GM18909 (cell line): ENCODE measurements around the gene SP8.

Experiments used
- ATAC-seq: cut with Tn5 transposase; IDR thresholded peaks from one replicate; pipeline ENCODE4 v1.9.1; 2021; ENCODE audit warnings: mild to moderate bottlenecking; ENCODE audit not compliant: unreplicated experiment, poor library complexity

Gene SP8

DNA sequence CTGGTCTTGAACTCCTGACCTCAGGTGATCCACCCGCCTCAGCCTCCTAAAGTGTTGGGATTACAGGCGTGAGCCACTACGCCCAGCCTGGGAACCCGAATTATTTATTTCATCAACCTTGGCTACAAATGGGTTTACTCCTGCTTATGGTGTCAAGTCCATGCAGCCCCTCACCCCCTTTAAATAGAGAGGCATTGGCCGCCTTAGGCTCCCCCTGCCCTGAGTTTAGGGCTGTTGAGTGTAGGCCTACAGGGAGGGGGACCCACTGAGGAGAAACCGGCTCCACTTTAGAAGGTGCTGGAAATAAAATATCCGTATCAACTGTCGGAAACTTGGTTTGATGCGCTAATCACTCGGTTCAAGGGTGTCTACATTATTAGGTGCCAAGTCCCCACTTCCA is 8.7 kb upstream of the SP8 start:
- no peak for ATAC-seq

DNA sequence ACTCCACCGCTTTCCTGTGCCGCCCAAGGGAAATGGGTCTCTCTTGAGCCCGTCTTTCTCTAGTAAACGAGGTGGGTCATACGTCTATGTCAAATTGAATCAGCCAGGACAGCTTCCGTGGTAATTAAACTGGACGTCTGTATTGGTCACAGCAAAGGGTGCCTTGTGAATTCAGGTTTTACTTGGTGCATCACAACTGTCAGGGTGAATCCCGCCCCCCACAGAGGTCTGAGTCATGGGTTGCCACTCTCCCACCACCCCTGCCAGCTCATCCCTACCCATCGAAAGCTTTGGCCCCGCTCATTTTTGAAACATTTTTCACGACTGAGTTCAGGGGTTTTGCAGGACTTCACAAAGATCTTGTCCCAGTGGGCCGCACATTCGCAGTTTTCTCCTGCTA is 8.0 kb upstream of the SP8 start:
- no peak for ATAC-seq

DNA sequence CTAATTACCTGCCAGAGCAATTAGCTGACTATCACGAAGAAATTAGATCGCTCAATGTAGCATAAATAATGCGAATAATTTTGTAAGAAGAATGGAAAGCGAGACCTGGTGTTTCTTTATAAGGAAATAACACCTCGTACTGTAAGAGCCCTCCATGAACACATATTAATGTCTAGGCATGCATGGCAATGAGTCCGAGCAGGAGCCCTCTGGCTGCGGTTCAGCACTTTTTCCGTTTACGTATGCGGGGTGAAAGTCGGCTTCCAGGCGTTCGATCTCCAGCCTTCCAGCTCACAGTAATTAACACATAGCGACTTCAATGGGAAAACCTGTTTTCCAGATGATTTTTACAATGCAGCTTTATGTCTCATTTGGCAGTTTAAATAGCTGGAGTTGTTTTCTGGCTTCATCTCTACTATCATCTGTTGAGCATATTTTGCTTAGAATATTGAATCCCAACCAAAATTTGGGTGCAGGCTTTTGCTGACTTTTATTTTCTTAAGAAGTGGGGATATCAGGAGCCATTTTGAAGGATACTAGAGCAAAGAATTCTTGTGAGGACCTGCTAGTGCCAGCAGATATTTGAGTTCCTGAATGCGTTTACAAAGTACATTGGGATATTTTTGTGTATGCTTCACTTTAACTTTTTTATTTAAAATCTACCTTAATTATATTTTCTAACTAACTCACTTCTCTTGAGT is 7.2 kb upstream of the SP8 start:
- no peak for ATAC-seq

DNA sequence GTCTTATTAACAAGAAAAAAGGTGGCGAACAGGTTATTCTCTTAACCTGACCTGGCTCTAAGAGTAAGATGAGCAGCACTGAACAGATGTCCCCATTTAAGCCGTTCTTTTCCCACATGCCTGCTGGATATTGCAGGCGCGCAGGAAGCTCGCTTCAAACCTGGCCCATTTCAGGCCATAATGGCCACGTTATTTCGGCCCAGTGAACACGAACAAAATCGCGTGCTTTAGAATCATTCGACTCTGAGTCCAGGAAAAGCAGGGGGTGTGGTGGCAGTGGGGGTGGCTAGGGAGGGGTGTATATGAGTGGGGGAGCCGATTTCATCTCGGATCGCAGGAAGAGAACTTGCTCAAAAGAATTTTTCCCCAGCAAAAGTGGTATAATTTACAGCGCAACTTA is 6.6 kb upstream of the SP8 start:
- no peak for ATAC-seq

DNA sequence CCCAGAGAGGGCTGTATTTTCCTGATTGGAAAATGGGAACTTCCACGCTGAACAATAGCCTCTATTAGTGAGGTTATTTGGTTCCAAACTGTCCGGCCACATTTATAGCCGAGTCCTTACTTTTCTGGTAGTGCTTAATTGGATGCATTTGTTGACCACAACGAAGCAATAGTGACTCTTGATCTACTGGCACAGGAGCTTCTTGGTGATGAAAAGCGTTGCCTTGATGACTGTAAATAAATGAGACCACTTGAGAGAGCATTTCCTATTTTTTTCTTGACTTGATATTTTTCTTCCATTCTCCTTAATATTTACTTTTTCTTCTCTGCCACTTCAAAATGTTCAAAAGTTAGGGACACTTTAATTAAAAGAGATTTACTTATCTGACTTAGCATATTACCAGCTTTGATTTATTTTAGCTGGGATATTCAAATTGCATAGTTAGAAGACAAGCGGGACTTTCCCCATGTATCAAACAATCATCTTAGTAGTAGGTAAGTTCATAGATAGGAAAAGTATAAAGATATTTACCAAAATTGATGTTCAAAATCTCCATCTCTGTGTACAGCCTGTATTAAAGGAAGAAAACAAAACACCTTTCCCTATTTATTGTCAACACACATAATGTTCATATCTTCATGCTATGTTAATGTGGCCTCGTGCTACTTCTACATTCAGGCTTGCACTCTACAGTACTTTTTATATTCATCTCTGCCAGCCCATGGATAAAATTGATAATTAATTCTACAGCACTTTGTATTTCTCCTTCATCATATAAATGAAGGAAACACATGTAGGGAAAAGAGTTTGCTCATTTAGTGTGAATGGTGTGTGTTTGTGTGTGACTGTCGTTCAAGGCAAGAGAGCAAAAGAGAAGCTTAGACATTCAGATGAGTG is 5.1 kb upstream of the SP8 start:
- no peak for ATAC-seq

DNA sequence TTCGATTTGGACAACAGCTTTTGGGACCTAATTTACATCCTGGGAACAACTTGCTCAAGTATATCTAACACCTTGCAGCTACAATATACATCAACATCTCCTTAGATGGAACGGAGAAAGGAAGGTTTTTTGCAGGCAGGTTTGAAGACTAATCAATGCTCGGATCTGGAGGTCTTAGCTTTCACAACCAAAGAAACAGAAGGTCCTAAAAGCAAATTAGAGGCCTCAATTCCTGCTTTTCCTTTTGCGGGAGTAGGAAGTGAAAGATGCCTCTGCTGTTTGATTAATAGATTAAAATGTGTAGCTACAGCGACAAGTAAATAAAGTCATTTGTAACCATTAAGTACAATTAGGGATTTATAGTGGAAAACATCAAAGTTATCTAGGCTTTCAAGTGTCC is 3.7 kb upstream of the SP8 start:
- ATAC-seq = no peak

DNA sequence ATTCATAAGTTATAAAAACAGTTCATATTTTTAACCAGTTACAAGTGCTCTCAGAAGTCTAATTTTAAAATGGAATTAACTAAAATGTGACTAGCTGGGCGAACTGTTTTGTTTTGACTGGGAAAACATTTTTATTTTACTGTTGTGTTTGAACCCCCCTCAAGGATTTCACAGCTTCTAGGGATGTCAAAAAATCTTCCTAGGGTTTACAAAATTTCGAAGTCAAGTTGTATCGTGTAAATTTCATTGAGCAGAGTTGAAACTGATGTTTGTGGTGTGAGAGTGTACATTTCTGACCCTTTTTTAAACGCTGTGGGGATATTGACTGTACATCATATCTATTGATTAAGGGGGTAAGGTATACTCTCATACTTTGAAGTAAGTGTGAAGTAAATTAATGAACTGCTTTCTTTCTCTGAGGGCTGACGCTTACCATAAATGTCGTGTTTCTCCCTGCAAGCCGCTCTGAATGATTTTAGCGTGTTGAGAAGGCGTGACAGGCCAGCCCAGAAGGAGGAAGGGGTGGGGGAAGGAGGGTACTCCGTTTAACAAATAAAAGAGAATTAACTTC is 1.8 kb upstream of the SP8 start:
- ATAC-seq = no peak

DNA sequence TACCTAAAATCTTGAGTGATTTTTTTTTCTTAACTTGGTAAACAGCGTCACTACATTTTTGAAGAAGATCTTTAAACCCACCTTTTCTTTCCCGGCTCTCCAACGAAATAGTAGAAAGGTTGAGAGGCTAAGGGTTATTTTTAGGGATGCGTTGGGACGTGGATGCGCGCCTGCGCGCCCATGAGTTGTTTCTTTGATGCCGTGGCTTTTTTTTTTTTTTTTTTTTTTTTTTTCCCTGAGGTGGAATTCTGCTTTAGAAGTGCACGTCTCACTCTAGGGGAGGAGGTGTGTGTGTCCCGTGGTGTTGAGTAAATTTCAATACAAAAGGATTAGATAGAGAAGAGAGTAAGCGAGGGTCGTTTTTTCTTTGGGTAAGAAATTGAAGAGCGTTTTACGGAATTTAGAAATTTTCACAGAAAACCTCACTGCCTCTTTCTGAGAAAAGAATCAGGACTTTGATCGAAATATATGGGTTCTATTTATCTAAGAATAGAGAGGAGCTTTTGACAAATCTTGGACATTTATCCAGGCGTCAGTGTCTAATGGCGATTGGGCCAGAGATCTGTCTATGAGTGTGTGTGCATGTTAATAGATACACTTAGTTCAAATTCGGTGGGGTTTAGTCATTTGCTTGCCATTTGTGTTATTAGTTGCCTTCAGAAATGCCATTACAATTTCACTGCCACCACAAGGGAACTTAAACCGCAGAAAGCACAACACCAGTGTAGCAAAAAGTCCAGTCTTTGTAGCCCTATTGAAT is 1.2 kb upstream of the SP8 start:
- no peak for ATAC-seq

DNA sequence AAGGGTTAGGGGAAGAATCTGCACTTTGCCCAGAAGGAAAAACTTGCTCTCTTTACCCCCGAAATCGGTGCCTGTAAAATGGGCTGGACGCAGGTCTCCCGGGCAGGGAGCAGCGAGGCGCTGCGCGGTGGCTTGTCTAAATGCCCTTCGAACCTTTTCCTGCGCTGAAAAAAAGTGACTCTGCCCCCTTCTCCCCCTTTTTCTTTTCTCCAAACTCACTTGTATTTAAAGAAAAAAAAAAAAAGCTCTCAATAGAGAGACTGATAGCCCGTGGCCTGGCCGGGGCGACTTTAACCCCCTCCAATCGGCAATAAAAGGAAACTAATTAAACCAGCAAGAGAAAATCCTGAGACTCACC is 286 bp downstream of the SP8 start:
- ATAC-seq = no peak

DNA sequence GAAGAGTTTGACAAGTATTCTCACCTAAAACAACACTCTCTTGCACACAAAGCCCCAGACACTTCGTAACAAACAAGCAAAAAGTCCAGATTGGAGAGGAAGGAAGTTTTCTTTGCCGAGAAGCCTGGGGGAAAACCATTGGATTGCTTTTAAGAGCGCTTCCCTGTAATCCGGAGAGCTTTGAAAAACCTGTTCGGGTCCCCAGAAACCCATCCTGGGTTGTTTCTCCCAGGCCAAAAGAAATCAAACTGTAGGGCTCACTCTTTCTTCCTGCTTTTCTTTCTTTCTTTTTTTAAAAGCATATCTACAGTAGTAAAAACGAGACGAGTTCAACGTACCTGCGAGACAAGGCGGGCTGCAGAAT is 655 bp downstream of the SP8 start:
- ATAC-seq = no peak

DNA sequence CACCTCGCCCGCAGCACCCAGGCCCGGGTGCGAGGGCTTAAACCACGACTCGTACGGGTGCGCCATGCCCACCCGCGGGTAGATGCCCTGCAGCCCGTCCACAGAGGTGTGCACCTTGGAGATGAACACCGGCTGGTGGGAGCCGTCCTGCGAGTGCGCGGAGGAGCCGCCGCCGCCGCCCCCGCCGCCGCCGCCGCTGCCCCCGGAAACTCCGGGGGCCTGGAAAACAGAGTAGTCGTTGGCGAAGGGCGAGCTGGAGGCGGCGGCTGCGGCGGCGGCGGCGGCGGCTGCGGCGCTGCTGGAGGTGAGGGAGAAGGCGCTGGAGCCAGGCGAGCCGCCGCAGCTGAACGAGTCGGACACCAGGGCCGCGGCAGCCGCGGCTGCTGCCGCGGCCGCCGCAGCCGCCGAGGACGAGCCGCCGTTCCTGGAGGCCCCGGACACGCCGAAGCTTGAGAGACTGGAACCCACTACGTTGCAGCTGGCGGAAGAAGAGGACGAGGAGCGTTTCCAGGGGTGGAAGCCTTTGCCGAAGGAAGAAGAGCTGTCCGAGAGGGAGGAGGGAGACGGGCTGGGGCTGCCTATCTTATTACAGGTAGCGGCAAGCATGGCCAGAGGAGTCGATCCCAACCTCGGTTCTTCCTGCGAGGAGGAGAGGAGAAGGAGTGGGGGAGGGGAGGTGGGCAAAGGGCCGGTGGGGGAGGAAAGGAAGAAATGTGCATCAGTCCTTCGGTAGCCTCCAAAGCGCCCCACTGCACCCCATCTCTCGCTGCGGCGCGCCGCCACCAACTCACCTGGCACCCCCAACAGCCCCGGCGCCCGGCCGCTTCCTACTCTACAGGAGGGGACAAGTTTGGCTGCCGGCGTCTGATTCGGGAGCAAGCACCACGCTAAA is 1.3 kb downstream of the SP8 start:
- ATAC-seq = no peak

DNA sequence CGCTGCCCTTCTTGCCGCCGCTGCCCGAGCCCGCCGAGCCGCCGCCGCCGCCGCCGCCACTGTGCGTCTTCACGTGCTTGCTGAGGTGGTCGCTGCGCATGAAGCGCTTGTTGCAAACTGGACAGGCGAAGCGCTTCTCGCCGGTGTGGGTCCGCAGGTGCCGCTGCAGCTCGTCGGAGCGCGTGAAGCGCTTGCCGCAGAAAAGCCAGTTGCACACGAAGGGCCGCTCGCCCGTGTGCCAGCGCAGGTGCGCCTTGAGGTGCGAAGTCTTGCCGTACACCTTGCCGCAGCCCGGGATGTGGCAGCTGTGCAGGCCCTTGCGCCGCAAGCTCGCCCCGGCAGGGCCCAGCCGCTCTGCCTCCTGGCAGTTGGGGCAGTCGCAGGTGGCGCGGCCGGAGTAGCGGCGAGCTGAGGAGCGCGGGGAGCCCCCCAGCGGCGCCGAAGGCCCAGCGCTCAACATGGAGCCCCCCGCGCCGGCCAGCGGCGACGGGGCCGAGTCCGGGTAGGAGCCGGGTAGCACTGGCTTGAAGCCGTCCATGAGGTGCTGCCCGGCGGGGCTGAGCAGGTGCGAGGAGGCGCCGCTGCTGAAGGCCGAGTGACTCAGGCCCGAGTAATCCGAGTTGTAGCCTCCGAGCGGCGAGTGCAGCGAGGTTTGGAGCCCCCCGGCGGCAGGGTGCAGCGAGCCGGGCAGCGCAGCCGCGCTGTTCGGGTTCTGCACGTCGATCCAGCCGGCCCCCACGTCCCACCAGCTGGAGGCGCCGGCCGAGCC is 2.1 kb downstream of the SP8 start:
- no peak for ATAC-seq

DNA sequence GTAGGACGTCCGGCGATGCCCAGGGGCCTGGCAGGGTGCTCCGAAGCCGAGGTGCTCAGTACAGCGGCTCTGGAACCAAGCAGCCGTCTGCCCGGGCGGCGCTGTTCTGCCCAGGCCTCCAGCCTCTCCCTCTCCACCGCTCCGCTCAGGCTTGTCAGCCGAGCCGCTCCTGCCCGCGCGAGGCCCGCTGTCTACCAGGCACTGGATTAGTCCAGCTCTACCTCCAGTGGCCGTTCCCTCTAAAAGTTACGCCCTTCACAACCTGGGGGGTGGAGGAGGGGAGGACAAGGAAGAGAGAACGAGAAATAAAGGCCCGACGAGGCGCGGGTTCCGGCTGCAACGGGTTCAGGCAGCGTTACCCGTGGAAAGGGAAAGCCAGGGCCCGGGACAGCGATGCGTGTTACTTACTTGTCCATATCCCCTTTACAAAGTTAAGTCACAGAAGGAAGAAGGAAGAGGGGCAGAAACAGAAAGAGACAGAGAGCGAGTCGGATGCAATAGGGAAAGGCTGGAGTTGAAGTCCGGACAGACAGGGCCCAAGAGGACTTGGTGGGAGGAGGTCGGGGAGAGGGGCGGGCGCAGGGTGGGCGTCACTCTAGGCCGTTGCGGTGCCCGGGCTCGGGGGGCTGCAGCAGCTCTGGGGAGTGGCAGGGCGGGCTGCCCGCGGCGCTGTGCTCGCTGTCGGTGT is 2.8 kb downstream of the SP8 start:
- ATAC-seq = peak; percentile 56

DNA sequence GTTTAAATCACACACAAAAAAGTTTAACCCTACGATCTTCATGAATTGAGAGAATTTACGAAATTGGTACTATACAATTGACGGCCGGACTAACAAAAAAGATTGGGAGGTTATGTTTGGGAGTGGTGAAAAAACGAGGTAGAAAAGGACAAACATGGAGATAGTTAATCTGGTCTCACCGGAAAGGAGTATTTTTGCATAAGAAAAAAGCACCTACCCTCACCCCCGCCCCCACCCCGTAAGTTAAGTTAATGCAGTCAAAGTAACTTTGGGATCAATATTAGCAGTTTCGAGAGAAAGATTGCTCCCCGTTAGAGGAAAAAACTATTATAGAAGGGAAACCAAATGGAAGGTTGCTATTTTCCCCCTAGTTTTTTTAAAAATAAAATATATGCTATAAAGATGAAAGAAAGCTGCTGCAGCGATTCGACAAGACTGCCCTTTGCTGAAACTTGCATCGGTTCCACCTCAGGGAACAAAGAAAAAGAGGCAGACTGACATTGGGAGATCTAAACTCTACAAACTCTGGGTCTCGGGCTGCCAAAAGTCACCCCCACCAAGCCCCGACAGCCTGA is 3.5 kb downstream of the SP8 start:
- ATAC-seq = peak; percentile 12

DNA sequence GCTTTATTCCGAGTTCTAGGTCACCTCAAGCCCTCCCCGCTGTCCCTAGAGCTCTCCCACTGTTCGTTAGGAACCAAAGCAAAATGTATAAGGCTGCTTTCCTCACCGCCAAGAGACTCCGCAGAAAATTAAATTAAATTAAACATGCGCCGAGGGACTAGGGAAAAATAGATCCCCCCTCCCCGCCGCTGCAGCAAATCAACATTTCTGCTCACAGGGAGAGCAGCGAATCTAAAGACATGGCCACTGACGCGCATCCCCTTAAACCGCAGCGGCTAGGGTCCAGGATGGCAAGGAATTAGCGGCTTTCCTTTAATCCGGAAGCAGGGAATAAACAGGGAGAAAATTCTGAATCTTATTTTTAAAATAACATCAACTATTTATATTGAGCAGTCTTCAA is 7.6 kb downstream of the SP8 start:
- no peak for ATAC-seq

DNA sequence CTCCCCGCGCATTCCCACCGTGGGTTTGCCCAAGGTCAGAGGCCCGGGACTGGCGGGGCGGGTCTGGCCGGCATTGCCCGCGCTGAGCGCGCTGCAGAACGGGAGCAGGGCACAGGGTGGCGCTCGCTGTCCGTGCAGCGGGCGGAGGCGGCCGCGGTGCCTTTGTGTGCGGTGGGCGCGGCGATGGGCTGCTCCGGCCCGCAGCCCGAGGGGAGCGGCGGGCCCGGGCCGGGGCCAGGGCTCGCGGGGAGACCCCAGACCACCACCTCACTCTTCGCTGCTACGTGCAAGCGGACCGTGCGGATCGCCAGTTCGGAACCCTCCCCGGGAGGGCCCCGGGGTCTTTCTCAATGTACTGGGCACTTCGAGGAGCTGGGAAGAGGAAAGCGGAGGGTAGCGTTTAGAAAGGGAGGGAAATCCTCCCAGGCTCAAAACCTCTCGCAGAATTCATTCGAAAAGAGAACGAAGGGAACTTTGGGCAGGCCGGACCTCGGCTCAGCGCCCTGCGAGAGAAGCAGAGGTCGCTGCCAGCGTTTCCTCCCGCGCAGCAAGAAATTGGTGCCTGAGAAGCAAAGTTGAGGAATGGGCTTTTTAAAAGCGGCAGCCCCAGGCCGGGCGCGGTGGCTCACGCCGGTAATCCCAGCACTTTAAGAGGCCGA is 8.5 kb downstream of the SP8 start:
- ATAC-seq = peak; percentile 97

DNA sequence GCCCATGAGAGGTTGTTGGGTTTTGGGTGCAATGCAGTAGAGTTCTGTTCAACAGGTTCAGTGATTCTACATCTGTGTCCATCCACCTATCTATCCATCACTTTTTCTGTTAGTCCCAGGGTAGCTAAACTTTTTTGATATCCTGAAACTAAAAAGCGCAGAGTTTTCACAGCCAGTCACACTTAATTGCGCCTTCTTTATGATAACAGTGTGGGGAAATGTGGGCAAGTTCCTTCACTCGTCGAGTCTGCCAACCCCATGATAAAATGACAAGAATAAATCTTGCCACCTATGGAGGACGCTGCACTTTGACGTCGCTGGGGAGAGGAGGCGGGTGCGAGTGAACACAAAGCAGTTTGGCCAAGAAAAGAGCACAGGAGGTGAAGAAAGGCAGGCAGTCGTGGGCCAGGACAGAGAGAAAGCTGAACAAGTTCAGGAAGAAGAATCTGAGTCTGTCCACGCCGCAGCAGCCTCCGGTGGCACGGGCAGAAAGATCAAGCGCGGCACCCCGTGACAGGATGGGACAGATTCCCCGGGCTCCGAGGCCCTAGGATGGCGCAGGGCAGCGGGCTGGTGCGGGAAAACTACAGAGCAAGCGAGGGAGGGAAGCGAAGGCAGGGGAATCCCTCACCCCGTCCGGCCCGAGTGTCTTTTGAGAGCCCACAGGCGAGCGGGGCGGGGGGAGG is 9.2 kb downstream of the SP8 start:
- peak; percentile 43 for ATAC-seq
